Natural killer cell treated with Interleukin-12 subunit alpha and Interleukin-12 subunit beta and Interleukin-15 and Interleukin-18, amount 100 ng/mL, for 72 hours (primary cell): ENCODE data around the gene ANO4. TPM values are rescaled to one million over a fixed set of nuclear protein-coding genes. Genes with fewer than 3 reads are reported as not detected.

Experiments
- ATAC-seq, 2 donors: fragments of 150-1000 bp; cut with Tn5 transposase in 1 of 2; sonication (Bioruptor Pico), chemical (Tn5 transposase) in 1 of 2; 2 replicates each; pipeline ENCODE4 v1.10.0; 2021
- DNase-seq: peaks from one replicate; pipeline ENCODE4 v3.0.0; 2022; ENCODE audit warnings: low spot score
- H3K27ac Mint-ChIP-seq, 2 donors: 1 replicate in 1 of 2; 2 replicates in 1 of 2; pipeline ENCODE4 v1.8.0; 2022; ENCODE audit warnings: mixed read lengths in 2 of 2, mild to moderate bottlenecking in 1 of 2, moderate library complexity in 1 of 2
- H3K27me3 Mint-ChIP-seq, 2 donors: 1 replicate in 1 of 2; 2 replicates in 1 of 2; pipeline ENCODE4 v1.8.0; 2022; ENCODE audit warnings: mixed read lengths in 2 of 2
- H3K36me3 Mint-ChIP-seq: one replicate; pipeline ENCODE4 v1.8.0; 2022; ENCODE audit warnings: mixed read lengths
- H3K4me1 Mint-ChIP-seq, 2 donors: 1 replicate in 1 of 2; 2 replicates in 1 of 2; pipeline ENCODE4 v1.8.0; 2022; ENCODE audit warnings: low read depth in 2 of 2, mixed read lengths in 2 of 2, mild to moderate bottlenecking in 1 of 2
- H3K4me3 Mint-ChIP-seq: one replicate; pipeline ENCODE4 v1.8.0; 2022; ENCODE audit warnings: mixed read lengths
- H3K9me3 Mint-ChIP-seq: 2 replicates; pipeline ENCODE4 v1.8.0; 2022; ENCODE audit warnings: mixed read lengths
- total RNA-seq, 2 donors: library from RNA; stranded (reverse); gene quantifications; one replicate each; pipeline ENCODE4 v1.2.3, GENCODE V29; 2022

The ANO4 gene
- total RNA-seq, 2 donors from 2014 or later: not detected

- no peaks in the 10 kb centered on the region for H3K27me3 Mint-ChIP-seq
- H3K36me3 Mint-ChIP-seq: peaks cover 7% of the 10 kb centered on the region
- no peak overlapping the region for H3K27ac Mint-ChIP-seq
- DNase-seq: no peak
- peaks cover 18% of the 10 kb centered on the region for H3K9me3 Mint-ChIP-seq
- no peak overlapping the region for H3K4me3 Mint-ChIP-seq
- H3K4me1 Mint-ChIP-seq: no peaks in the 10 kb centered on the region
- ATAC-seq: no peak
These were observed 214.7 kb downstream of the ANO4 start for GRCh38 chr12:101009274-101009673.

- Mint-ChIP-seq H3K4me1 (no peaks in the 10 kb centered on the region), H3K27ac (no peak overlapping the region), H3K4me3 (no peak overlapping the region), H3K36me3 (peaks cover 7% of the 10 kb centered on the region), H3K9me3 (peaks cover 20% of the 10 kb centered on the region), H3K27me3 (no peaks in the 10 kb centered on the region)
- DNase-seq (no peak), ATAC-seq (no peak)
These were observed 216.3 kb downstream of the ANO4 start for GRCh38 chr12:101010896-101011295.

- Mint-ChIP-seq H3K9me3 (peaks cover 15% of the 10 kb centered on the region), H3K4me3 (no peak overlapping the region), H3K4me1 (no peaks in the 10 kb centered on the region), H3K27me3 (no peaks in the 10 kb centered on the region), H3K27ac (no peak overlapping the region), H3K36me3 (peaks cover 7% of the 10 kb centered on the region)
- ATAC-seq: no peak
- DNase-seq: no peak
These were observed 219.4 kb downstream of the ANO4 start for GRCh38 chr12:101013993-101014392.

GRCh38 chr12:101015044-101015443, 220.5 kb downstream of the ANO4 start:
- Mint-ChIP-seq H3K9me3 (peaks cover 12% of the 10 kb centered on the region), H3K27ac (no peak overlapping the region), H3K27me3 (no peaks in the 10 kb centered on the region), H3K36me3 (peaks cover under 1% of the 10 kb centered on the region), H3K4me3 (no peak overlapping the region), H3K4me1 (no peaks in the 10 kb centered on the region)
- no peak for DNase-seq
- no peak for ATAC-seq

- H3K4me3 Mint-ChIP-seq: no peak overlapping the region
- H3K9me3 Mint-ChIP-seq: peaks cover 4% of the 10 kb centered on the region
- no peak overlapping the region for H3K27ac Mint-ChIP-seq
- H3K27me3 Mint-ChIP-seq: no peaks in the 10 kb centered on the region
- no peaks in the 10 kb centered on the region for H3K4me1 Mint-ChIP-seq
- no peak for ATAC-seq
- no peaks in the 10 kb centered on the region for H3K36me3 Mint-ChIP-seq
- no peak for DNase-seq
These were observed 224.0 kb downstream of the ANO4 start for GRCh38 chr12:101018540-101018939.

- Mint-ChIP-seq H3K36me3 (no peaks in the 10 kb centered on the region), H3K4me1 (no peaks in the 10 kb centered on the region), H3K9me3 (peaks cover 4% of the 10 kb centered on the region), H3K4me3 (no peak overlapping the region), H3K27ac (no peak overlapping the region), H3K27me3 (no peaks in the 10 kb centered on the region)
- DNase-seq: no peak
- no peak for ATAC-seq
These were observed 224.6 kb downstream of the ANO4 start for GRCh38 chr12:101019201-101019600.

- H3K36me3 Mint-ChIP-seq: no peaks in the 10 kb centered on the region
- no peak for ATAC-seq
- H3K4me1 Mint-ChIP-seq: no peaks in the 10 kb centered on the region
- H3K4me3 Mint-ChIP-seq: no peak overlapping the region
- H3K27me3 Mint-ChIP-seq: no peaks in the 10 kb centered on the region
- DNase-seq: no peak
- H3K27ac Mint-ChIP-seq: no peak overlapping the region
- peaks cover 4% of the 10 kb centered on the region for H3K9me3 Mint-ChIP-seq
These were observed 225.1 kb downstream of the ANO4 start for GRCh38 chr12:101019667-101020066.

- H3K27ac Mint-ChIP-seq: no peak overlapping the region
- H3K27me3 Mint-ChIP-seq: no peaks in the 10 kb centered on the region
- H3K4me3 Mint-ChIP-seq: no peak overlapping the region
- DNase-seq (no peak), ATAC-seq (no peak)
- H3K4me1 Mint-ChIP-seq: no peaks in the 10 kb centered on the region
- H3K36me3 Mint-ChIP-seq: no peaks in the 10 kb centered on the region
- H3K9me3 Mint-ChIP-seq: peaks cover 6% of the 10 kb centered on the region
These were observed 226.9 kb downstream of the ANO4 start for GRCh38 chr12:101021442-101021841.

GRCh38 chr12:101021911-101022388, 227.4 kb downstream of the ANO4 start:
- H3K4me3 Mint-ChIP-seq: no peak overlapping the region
- ATAC-seq: no peak

GRCh38 chr12:101027200-101027599, 232.6 kb downstream of the ANO4 start:
- DNase-seq (no peak), ATAC-seq (peak in 1 of 2 donors; percentile 24)
- Mint-ChIP-seq H3K4me1 (no peaks in the 10 kb centered on the region), H3K27ac (no peak overlapping the region), H3K9me3 (peaks cover 38% of the 10 kb centered on the region), H3K36me3 (peaks cover 23% of the 10 kb centered on the region), H3K4me3 (no peak overlapping the region), H3K27me3 (no peaks in the 10 kb centered on the region)

More at GRCh38 chr12:101021911-101022388, 227.4 kb downstream of the ANO4 start:
- Mint-ChIP-seq H3K9me3 (peaks cover 6% of the 10 kb centered on the region), H3K4me1 (no peaks in the 10 kb centered on the region), H3K27me3 (no peaks in the 10 kb centered on the region), H3K27ac (no peak overlapping the region), H3K36me3 (no peaks in the 10 kb centered on the region)
- no peak for DNase-seq

GRCh38 chr12:101027816-101028215, 233.2 kb downstream of the ANO4 start:
- Mint-ChIP-seq H3K4me3 (no peak overlapping the region), H3K4me1 (no peaks in the 10 kb centered on the region), H3K36me3 (peaks cover 23% of the 10 kb centered on the region), H3K27me3 (no peaks in the 10 kb centered on the region), H3K9me3 (peaks cover 39% of the 10 kb centered on the region), H3K27ac (no peak overlapping the region)
- DNase-seq (no peak), ATAC-seq (no peak)

- ATAC-seq (no peak), DNase-seq (no peak)
- Mint-ChIP-seq H3K27ac (no peak overlapping the region), H3K9me3 (no peaks in the 10 kb centered on the region), H3K4me1 (no peaks in the 10 kb centered on the region), H3K36me3 (no peaks in the 10 kb centered on the region), H3K4me3 (no peak overlapping the region), H3K27me3 (no peaks in the 10 kb centered on the region)
These were observed 243.8 kb downstream of the ANO4 start for GRCh38 chr12:101038289-101038871.

GRCh38 chr12:101039848-101040531, 245.4 kb downstream of the ANO4 start:
- ATAC-seq (no peak), DNase-seq (no peak)
- Mint-ChIP-seq H3K27ac (no peak overlapping the region), H3K4me1 (no peaks in the 10 kb centered on the region), H3K9me3 (peaks cover 2% of the 10 kb centered on the region), H3K4me3 (no peak overlapping the region), H3K27me3 (no peaks in the 10 kb centered on the region), H3K36me3 (no peaks in the 10 kb centered on the region)

GRCh38 chr12:101040936-101041335, 246.4 kb downstream of the ANO4 start:
- DNase-seq (no peak), ATAC-seq (no peak)
- peaks cover 2% of the 10 kb centered on the region for H3K9me3 Mint-ChIP-seq
- no peaks in the 10 kb centered on the region for H3K4me1 Mint-ChIP-seq
- no peaks in the 10 kb centered on the region for H3K27me3 Mint-ChIP-seq
- H3K4me3 Mint-ChIP-seq: no peak overlapping the region
- H3K27ac Mint-ChIP-seq: no peak overlapping the region
- H3K36me3 Mint-ChIP-seq: no peaks in the 10 kb centered on the region
